ENCODE data around the gene NDUFS8. TPM values are rescaled to one million over a fixed set of nuclear protein-coding genes. Genes with fewer than 3 reads are reported as not detected.
"Not testable (repeated sequence)": the region's sequence is repeated elsewhere in the genome, so short reads cannot be mapped to it uniquely, and the experiment has no call there.

Gene NDUFS8
- total RNA-seq, 1 experiment from 2014 or later: 214 TPM

- not testable (repeated sequence) for H3K79me2 ChIP-seq (ENCODE audit: insufficient read depth, low read length); H2BK5ac ChIP-seq (ENCODE audit: insufficient read length, low read length); H3K18ac ChIP-seq (ENCODE audit: insufficient read length, low read depth, low read length); H2AK5ac ChIP-seq (ENCODE audit: insufficient read length, low read length); H3K23me2 ChIP-seq (ENCODE audit: insufficient read length, low read depth, low read length, poor library complexity, severe bottlenecking); H4K8ac ChIP-seq (replicated peaks; ENCODE audit: insufficient read length, low read depth, low read length); H2BK15ac ChIP-seq (ENCODE audit: low read depth, low read length); DNase-seq; H3K4me2 ChIP-seq (ENCODE audit: insufficient read depth, insufficient read length, low read length); H3K4me1 ChIP-seq (ENCODE audit: insufficient read depth, low read length); H3K4me3 Mint-ChIP-seq; H3K9me3 Mint-ChIP-seq; H3K79me1 ChIP-seq (ENCODE audit: insufficient read depth, low read depth, low read length, poor library complexity, severe bottlenecking); H4K20me1 ChIP-seq (ENCODE audit: control insufficient read depth, insufficient read depth, insufficient read length); H3K27me3 ChIP-seq (ENCODE audit: insufficient read depth, low read length); H3K27me3 Mint-ChIP-seq (ENCODE audit: low read depth); H2AFZ ChIP-seq (ENCODE audit: low read length); H3T11ph ChIP-seq (ENCODE audit: low read length); H3K23ac ChIP-seq (ENCODE audit: insufficient read length, low read depth, low read length); H2BK20ac ChIP-seq (ENCODE audit: low read depth, low read length, poor library complexity, severe bottlenecking); H3K9ac ChIP-seq (ENCODE audit: extremely low read depth, insufficient read length, low read length); H3K56ac ChIP-seq (ENCODE audit: insufficient read length, low read depth, low read length); H4K5ac ChIP-seq (ENCODE audit: insufficient read length, low read depth, low read length); H3K27ac Mint-ChIP-seq; H3K14ac ChIP-seq (ENCODE audit: insufficient read depth, low read length); H3K4ac ChIP-seq (ENCODE audit: low read depth, low read length); H2BK120ac ChIP-seq (ENCODE audit: low read depth, low read length, poor library complexity, severe bottlenecking); H3K27ac ChIP-seq (ENCODE audit: insufficient read length, low read depth, low read length); H3K36me3 Mint-ChIP-seq (ENCODE audit: insufficient read depth in 1 of 3, low read depth in 3 of 3); H3K9me3 ChIP-seq (ENCODE audit: control insufficient read depth, low read depth, low read length); H4K91ac ChIP-seq (ENCODE audit: insufficient read length, low read depth, low read length); H2BK12ac ChIP-seq (ENCODE audit: insufficient read length, low read depth, low read length)
- peaks cover 17% of the 10 kb centered on the region in 2 experiments for H3K4me1 Mint-ChIP-seq
- whole genome bisulfite sequencing (ENCODE audit: extremely low coverage, insufficient read length, low lambda C conversion rate): no CpG with 5 or more reads among the region's 3 CpGs
These were observed 35.4 kb upstream of the NDUFS8 start for GRCh38 chr11:67995129-67995528.
